MV-4-11 (cell line): ENCODE measurements around the gene G2E3.
"Not testable (repeated sequence)": the region's sequence is repeated elsewhere in the genome, so short reads cannot be mapped to it uniquely, and the experiment has no call there.

Experiments used
- DNase-seq: peaks from one replicate; lab custom pipeline; 2025; lab: John Stamatoyannopoulos, UW

G2E3 gene

GRCh38 chr14:30560581-30560980 is 1.6 kb downstream of the G2E3 start:
- no peak for DNase-seq

- DNase-seq: no peak
These were observed 5.4 kb downstream of the G2E3 start for GRCh38 chr14:30564235-30564867.

GRCh38 chr14:30564868-30565248 is 5.9 kb downstream of the G2E3 start:
- no peak for DNase-seq

GRCh38 chr14:30569216-30569902 is 10.4 kb downstream of the G2E3 start:
- DNase-seq: no peak

- DNase-seq: no peak
These were observed 10.9 kb downstream of the G2E3 start for GRCh38 chr14:30569903-30570226.

GRCh38 chr14:30572237-30572636 is 13.3 kb downstream of the G2E3 start:
- no peak for DNase-seq

GRCh38 chr14:30572771-30573170 is 13.8 kb downstream of the G2E3 start:
- no peak for DNase-seq

- DNase-seq: no peak
These were observed 14.4 kb downstream of the G2E3 start for GRCh38 chr14:30573226-30573814.

GRCh38 chr14:30573966-30574365 is 15.0 kb downstream of the G2E3 start:
- peak; percentile 49 for DNase-seq

GRCh38 chr14:30574777-30575176 is 15.8 kb downstream of the G2E3 start:
- DNase-seq: peak; percentile 90

- DNase-seq: not testable (repeated sequence)
These were observed 17.4 kb downstream of the G2E3 start for GRCh38 chr14:30576333-30576732.

GRCh38 chr14:30580616-30581282 is 21.8 kb downstream of the G2E3 start:
- no peak for DNase-seq

- no peak for DNase-seq
These were observed 22.3 kb downstream of the G2E3 start for GRCh38 chr14:30581283-30581625.

GRCh38 chr14:30582376-30582775 is 23.4 kb downstream of the G2E3 start:
- DNase-seq: no peak

- no peak for DNase-seq
These were observed 25.2 kb downstream of the G2E3 start for GRCh38 chr14:30584058-30584630.

GRCh38 chr14:30585204-30585603 is 26.2 kb downstream of the G2E3 start:
- DNase-seq: no peak

GRCh38 chr14:30587141-30587540 is 28.2 kb downstream of the G2E3 start:
- no peak for DNase-seq

- no peak for DNase-seq
These were observed 29.9 kb downstream of the G2E3 start for GRCh38 chr14:30588873-30589272.

GRCh38 chr14:30596935-30597334 is 38.0 kb downstream of the G2E3 start:
- peak; percentile 33 for DNase-seq

GRCh38 chr14:30597504-30597903 is 38.5 kb downstream of the G2E3 start:
- no peak for DNase-seq

- peak; percentile 88 for DNase-seq
These were observed 42.3 kb downstream of the G2E3 start for GRCh38 chr14:30600922-30601918.

GRCh38 chr14:30603402-30603801 is 44.4 kb downstream of the G2E3 start:
- peak; percentile 53 for DNase-seq
